ENCODE data around the gene SPG7.

DNA sequence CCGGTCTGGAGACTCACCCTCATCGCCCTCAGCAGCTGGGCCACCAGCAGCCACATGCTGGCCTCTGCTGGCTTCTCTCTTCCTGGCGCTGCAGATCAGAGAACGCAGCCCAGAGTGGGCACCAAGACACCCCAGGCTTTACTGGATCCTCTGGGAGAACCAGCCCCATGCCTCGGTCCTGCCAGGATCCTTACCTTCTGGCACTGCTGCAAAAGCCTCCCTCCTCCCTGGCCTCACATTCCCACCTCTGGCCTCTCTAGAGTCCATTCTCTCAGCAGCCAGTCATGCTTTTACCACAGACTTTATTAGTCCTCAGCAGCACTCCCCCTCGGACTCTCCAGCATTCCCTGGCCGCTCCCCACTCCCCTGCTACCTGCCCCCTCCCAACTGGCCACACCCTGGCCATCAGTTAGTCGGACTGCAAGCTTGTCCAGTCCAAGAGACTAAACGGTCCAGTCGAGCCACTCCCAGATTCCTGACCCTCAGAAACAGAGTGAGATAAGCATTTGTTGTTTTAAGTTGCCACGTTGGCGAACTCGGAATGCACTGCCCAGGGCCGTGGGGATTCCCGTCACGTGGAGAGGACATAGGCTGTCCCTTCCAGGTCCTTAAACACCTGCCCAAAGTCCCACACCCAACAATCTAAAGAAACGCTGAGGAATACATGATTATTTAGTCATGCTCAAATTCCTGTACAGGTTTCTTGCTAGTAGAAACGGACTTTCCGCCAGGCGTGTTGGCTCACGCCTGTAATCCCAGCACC, 5.9 kb upstream of the SPG7 start:
- TF ChIP-seq, protein P1, sequence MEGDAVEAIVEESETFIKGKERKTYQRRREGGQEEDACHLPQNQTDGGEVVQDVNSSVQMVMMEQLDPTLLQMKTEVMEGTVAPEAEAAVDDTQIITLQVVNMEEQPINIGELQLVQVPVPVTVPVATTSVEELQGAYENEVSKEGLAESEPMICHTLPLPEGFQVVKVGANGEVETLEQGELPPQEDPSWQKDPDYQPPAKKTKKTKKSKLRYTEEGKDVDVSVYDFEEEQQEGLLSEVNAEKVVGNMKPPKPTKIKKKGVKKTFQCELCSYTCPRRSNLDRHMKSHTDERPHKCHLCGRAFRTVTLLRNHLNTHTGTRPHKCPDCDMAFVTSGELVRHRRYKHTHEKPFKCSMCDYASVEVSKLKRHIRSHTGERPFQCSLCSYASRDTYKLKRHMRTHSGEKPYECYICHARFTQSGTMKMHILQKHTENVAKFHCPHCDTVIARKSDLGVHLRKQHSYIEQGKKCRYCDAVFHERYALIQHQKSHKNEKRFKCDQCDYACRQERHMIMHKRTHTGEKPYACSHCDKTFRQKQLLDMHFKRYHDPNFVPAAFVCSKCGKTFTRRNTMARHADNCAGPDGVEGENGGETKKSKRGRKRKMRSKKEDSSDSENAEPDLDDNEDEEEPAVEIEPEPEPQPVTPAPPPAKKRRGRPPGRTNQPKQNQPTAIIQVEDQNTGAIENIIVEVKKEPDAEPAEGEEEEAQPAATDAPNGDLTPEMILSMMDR (IDR thresholded peaks at IDR 0.05): no peak
- TF ChIP-seq POLR2A (IDR thresholded peaks at IDR 0.05): no peak
